Neural cell (in vitro differentiated cells): ENCODE results near the gene WBP1. TPM values are rescaled to one million over a fixed set of nuclear protein-coding genes. Genes with fewer than 3 reads are reported as not detected.

Experiments used
- H2AFZ ChIP-seq: fragments of 200-600, 300-800 bp; sonication (generic), shearing (Covaris generic); 2 replicates; pipeline ENCODE4 v1.6.0; 2014; ENCODE audit warnings: low read depth, mild to moderate bottlenecking, antibody characterized with exemption, low read length, moderate library complexity
- H3F3A ChIP-seq: fragments of 200-600 bp; shearing (Covaris generic); 2 replicates; pipeline ENCODE4 v1.6.1; 2016; ENCODE audit warnings: mild to moderate bottlenecking, moderate library complexity, mixed read lengths, antibody characterized with exemption, low read length; ENCODE audit not compliant: insufficient read depth, poor library complexity, severe bottlenecking
- H3K27ac ChIP-seq: fragments of 200-600, 300-800 bp; sonication (generic), shearing (Covaris generic); 2 replicates; pipeline ENCODE4 v1.5.1; 2014; ENCODE audit warnings: mild to moderate bottlenecking, low read length, moderate library complexity
- H3K27me3 ChIP-seq: fragments of 300-800, 200-600 bp; sonication (generic), shearing (Covaris generic); 2 replicates; pipeline ENCODE4 v1.6.0; 2014; ENCODE audit warnings: mild to moderate bottlenecking, low read depth, low read length, moderate library complexity; ENCODE audit not compliant: insufficient read depth
- H3K36me3 ChIP-seq: fragments of 300-800, 200-600 bp; sonication (generic), shearing (Covaris generic); 2 replicates; pipeline ENCODE4 v1.5.1; 2014; ENCODE audit warnings: mild to moderate bottlenecking, antibody characterized with exemption, low read length, moderate library complexity; ENCODE audit not compliant: insufficient read depth
- H3K4me2 ChIP-seq: fragments of 300-800, 200-600 bp; sonication (generic), shearing (Covaris generic); 2 replicates; pipeline ENCODE4 v1.6.0; 2014; ENCODE audit warnings: mild to moderate bottlenecking, low read length
- H3K4me3 ChIP-seq: fragments of 300-800, 200-600 bp; sonication (generic), shearing (Covaris generic); 2 replicates; pipeline ENCODE4 v1.5.1; 2014; ENCODE audit warnings: mild to moderate bottlenecking, low read length, moderate library complexity
- H3K79me2 ChIP-seq: fragments of 200-600 bp; shearing (Covaris generic); replicated peaks from 2 replicates; pipeline ENCODE4 v1.6.0; 2014; ENCODE audit warnings: mild to moderate bottlenecking, low read length, moderate library complexity; ENCODE audit not compliant: insufficient read depth
- H3K9ac ChIP-seq: fragments of 300-800, 200-600 bp; sonication (generic), shearing (Covaris generic); 2 replicates; pipeline ENCODE4 v1.6.1; 2016; ENCODE audit warnings: mild to moderate bottlenecking, low read length, mixed read lengths
- H3K9me2 ChIP-seq: fragments of 200-600 bp; shearing (Covaris generic); 2 replicates; pipeline ENCODE4 v1.6.1; 2016; ENCODE audit warnings: mild to moderate bottlenecking, low read length, mixed read lengths; ENCODE audit not compliant: insufficient read depth
- H3K9me3 ChIP-seq: fragments of 200-600, 300-800 bp; sonication (generic), shearing (Covaris generic); 2 replicates; pipeline ENCODE4 v1.6.1; 2016; ENCODE audit warnings: mild to moderate bottlenecking, mixed run types, low read length, moderate library complexity, mixed read lengths
- H4K20me1 ChIP-seq: fragments of 200-600 bp; shearing (Covaris generic); 2 replicates; pipeline ENCODE4 v1.6.1; 2016; ENCODE audit warnings: mild to moderate bottlenecking, mixed run types; ENCODE audit not compliant: insufficient read depth
- CTCF ChIP-seq: fragments of 450-650 bp; IDR thresholded peaks from 2 replicates; pipeline ENCODE4 v1.5.1; 2014; ENCODE audit warnings: antibody characterized with exemption, mild to moderate bottlenecking, moderate library complexity; ENCODE audit not compliant: poor library complexity, severe bottlenecking
- EP300 ChIP-seq: fragments of 450-650 bp; conservative IDR thresholded peaks from 2 replicates; pipeline ENCODE4 v1.6.1; 2014; ENCODE audit warnings: antibody characterized with exemption, mild to moderate bottlenecking, moderate library complexity; ENCODE audit not compliant: poor library complexity, severe bottlenecking
- EZH2 ChIP-seq: fragments of 200-600, 300-800 bp; shearing (Covaris generic), sonication (generic); IDR thresholded peaks from 2 replicates; pipeline ENCODE4 v1.6.1; 2014; ENCODE audit warnings: antibody characterized with exemption, low read length, borderline replicate concordance, mild to moderate bottlenecking; ENCODE audit not compliant: insufficient read depth, poor library complexity, severe bottlenecking
- MXI1 ChIP-seq: fragments of 450-650 bp; conservative IDR thresholded peaks from 2 replicates; pipeline ENCODE4 v1.6.1; 2014; ENCODE audit warnings: antibody characterized with exemption, mild to moderate bottlenecking; ENCODE audit not compliant: poor library complexity, severe bottlenecking
- POLR2AphosphoS5 ChIP-seq: IDR thresholded peaks from 2 replicates; pipeline ENCODE4 v1.6.1; 2012
- RAD21 ChIP-seq: fragments of 450-650 bp; conservative IDR thresholded peaks from 2 replicates; pipeline ENCODE4 v1.6.1; 2014; ENCODE audit warnings: antibody characterized with exemption, mild to moderate bottlenecking, moderate library complexity
- REST ChIP-seq: IDR thresholded peaks from 2 replicates; pipeline ENCODE4 v1.6.1; 2012; ENCODE audit warnings: borderline replicate concordance
- SMC3 ChIP-seq: fragments of 450-650 bp; conservative IDR thresholded peaks from 2 replicates; pipeline ENCODE4 v1.6.1; 2014; ENCODE audit warnings: antibody characterized with exemption, mild to moderate bottlenecking, moderate library complexity; ENCODE audit not compliant: poor library complexity
- TAF1 ChIP-seq: IDR thresholded peaks from 2 replicates; pipeline ENCODE4 v1.6.1; 2012; ENCODE audit warnings: low read depth
- polyA plus RNA-seq: library from polyadenylated mRNA; depleted of rRNA; stranded (reverse); fragments of >200 nt; gene quantifications from 2 replicates; pipeline ENCODE4 v1.2.3, GENCODE V29; 2014

The WBP1 gene
- polyA plus RNA-seq, 1 donor from 2014 or later: 220 TPM

- no peaks in the 10 kb centered on the region for H3K9me3 ChIP-seq
- no peaks in the 10 kb centered on the region for H3K36me3 ChIP-seq
- no peaks in the 10 kb centered on the region for H3K79me2 ChIP-seq
- no peak for TF ChIP-seq EP300
- no peak for TF ChIP-seq MXI1
- TF ChIP-seq POLR2AphosphoS5: no peak
- no peak for TF ChIP-seq CTCF
- no peak for TF ChIP-seq RAD21
- no peak for TF ChIP-seq TAF1
- no peak for TF ChIP-seq REST
- no peak for TF ChIP-seq SMC3
- TF ChIP-seq EZH2: no peak
- no peak overlapping the region for H3K4me2 ChIP-seq
- H3K4me3 ChIP-seq: no peak overlapping the region
- H3K27ac ChIP-seq: no peak overlapping the region
- no peaks in the 10 kb centered on the region for H3F3A ChIP-seq
- H3K27me3 ChIP-seq: no peaks in the 10 kb centered on the region
- H3K9me2 ChIP-seq: no peaks in the 10 kb centered on the region
- no peak overlapping the region for H2AFZ ChIP-seq
- H4K20me1 ChIP-seq: no peaks in the 10 kb centered on the region
- H3K9ac ChIP-seq: no peak overlapping the region
Measured at GRCh38 chr2:74430502-74430901, 27.7 kb upstream of the WBP1 start.

GRCh38 chr2:74436111-74436805, 22.0 kb upstream of the WBP1 start:
- Histone ChIP-seq H3K4me2 (no peak overlapping the region), H3K36me3 (no peaks in the 10 kb centered on the region), H2AFZ (no peak overlapping the region), H3K27ac (no peak overlapping the region), H4K20me1 (no peaks in the 10 kb centered on the region), H3K9ac (no peak overlapping the region), H3K79me2 (no peaks in the 10 kb centered on the region), H3K4me3 (no peak overlapping the region), H3K27me3 (peaks cover 11% of the 10 kb centered on the region), H3K9me2 (no peaks in the 10 kb centered on the region), H3F3A (no peaks in the 10 kb centered on the region), H3K9me3 (no peaks in the 10 kb centered on the region)
- TF ChIP-seq TAF1 (no peak), REST (no peak), EP300 (no peak), SMC3 (no peak), EZH2 (no peak), MXI1 (no peak), CTCF (no peak), POLR2AphosphoS5 (no peak), RAD21 (no peak)
